IPS DF 4.7 (cell line): ENCODE data around the gene PKP4.

ENCODE experiments used
- DNase-seq: peaks from one replicate; pipeline ENCODE4 v3.0.0-alpha.2; 2013; ENCODE audit warnings: low spot score; ENCODE audit errors: extremely low read depth

The PKP4 gene

DNA sequence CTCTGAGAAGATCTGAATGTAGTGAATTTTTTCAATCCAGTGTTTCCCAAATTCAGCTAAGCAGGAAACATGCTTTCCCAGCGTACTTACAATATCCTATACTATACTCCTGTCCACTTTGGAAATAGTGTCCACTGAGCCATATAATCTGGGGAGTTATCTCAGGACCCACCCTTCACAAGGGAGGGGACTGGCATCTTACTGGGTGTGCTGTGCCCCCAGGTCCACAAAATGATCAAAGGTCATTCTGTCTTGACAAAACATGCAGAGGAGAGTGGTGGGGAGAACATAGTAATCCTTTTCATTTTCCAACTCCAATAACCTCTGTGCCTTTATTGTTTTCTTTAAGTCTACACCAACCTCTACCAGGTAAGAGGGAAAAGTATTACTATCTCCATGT, 258.6 kb downstream of the PKP4 start:
- no peak for DNase-seq

DNA sequence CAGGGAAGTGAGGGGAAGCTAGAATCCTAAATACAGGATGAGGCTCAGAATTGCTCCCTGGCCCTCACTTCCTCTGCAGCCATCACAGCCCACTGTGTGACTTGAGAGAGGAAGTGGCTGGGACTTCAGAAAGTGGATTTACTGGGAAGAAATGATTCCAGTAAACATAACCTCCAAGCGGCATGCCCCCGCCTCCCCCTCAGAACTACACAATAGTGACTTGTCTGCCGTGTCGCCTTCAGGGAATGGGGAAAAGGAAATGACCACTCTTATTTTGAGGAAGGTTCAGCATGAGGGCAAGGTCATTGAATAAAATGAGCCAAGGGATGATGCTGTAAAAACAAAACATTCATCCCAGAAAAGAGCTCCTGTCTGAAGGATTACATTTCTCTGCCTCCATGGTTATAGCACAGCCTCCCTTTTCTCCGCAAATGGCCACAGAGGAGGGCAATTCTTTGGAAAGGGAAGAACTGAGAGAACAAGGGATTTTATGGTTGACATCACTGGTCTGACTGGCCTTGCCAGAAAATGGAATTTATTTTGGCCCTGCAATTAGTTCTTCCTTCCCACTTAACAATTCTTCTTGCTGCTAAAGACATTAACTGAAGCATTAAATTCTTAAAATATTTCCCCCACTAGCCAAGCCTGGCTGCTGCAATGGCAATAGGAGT, 259.5 kb downstream of the PKP4 start:
- no peak for DNase-seq

DNA sequence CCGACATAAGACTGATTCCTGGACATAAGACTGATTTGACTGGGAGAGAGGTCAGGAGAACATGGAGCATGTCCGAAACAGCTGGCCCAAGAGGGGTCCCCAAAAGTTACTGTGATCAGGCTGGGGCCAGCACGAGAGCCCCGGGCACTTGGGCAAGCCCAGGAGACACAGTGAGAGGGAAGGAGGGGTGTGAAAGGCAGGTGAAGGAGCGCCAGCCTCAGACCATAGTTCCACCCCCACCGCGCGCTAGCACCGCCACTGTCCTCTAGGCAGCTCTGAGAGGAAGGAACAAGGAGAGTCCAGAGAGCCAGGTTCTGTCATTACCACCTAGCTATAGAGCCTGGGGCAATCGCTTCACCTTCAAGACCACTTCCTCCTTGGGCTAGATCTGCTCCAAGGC, 260.2 kb downstream of the PKP4 start:
- DNase-seq, result no peak

DNA sequence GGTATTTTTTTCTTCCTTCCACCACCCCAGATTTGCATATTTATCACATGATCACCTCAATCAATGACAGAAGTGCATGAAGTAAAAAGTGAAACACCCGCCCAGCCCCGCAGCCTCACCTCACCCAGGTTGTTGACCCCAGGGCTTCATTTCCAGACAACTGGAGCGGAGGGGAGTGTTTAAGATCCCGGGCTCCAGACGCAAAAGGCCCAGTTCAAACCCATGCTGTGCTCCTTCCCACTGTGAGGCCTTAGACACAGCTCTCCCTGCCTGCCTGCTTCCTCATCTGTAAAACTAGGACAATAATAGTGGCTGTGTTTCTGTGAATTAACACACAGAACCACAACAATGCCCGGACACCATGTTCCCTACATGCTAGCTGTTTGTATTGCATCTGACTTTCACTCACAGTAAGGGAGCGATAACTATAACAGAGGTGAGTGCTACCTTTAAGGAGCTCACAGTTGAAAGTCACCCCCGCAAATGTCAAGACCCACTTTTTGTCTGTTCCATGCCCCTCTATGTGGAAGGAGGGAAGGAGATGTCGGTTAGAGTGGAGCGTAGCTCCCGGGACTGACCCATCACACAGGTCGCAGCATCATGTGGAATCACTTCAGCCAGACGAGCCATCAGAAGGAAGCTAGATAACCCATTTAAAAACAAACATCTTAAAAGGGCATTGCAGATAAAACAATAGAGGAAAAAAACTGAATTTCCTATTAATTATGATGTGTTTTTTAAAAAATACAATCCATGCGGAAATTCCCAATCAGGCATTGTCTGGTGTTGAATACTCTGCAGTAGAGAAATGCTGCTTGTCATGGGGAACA, 260.8 kb downstream of the PKP4 start:
- no peak for DNase-seq

DNA sequence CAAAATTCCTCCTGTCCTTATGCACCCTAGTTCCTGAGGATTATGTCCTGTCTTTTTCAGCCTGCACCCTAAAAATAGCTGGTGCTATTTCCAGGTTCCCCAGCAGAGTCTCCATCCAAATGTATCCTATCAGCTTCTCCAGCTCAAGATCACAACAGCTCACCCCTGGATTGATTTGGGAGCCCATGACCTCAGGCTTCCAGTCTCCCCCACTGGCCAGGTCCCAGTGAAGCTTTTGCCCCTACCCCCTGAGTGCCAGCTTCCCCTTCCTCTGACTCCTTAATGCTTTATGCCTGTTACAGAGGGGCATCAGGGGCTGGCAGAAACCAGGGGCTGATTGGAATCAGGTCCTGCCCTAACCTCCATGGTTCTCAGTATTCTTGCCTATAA, 261.4 kb downstream of the PKP4 start:
- no peak for DNase-seq

DNA sequence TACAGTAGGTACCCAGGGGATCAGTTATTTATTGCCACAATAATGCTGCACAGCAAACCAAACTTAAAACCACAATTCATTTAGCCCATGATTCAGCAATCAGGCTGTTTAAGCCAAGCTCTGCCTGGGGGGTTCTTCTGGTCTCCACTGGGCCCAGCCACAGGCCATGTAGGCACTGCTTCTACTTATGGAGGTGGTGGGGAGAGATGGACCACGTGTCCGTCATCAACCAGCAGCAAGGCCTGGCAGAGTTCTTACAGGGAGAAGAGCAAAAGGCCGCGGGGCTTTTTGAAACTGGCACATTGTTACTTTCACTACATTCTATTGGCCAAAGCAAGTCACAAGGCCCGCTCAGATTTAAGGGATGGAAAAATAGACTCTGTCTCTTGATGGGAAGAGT, 262.1 kb downstream of the PKP4 start:
- no peak for DNase-seq

DNA sequence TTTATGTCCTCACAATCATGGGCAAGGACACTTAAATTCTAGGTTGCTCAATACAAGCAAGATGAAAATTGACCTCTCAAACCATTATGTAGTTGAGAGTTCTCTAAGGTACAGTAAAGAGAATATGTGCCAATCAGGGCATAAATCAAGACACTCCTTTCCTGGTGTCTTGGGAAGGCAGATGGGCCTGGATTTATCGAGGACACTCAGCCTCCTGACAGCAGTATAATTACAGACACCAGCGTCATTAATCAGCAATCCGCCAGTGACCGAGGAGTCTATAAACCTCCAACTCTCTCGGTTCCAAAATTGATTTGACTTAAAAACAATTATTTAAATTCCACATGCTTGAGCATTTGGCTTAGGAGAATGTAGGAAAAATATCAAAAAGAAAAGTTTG, 262.7 kb downstream of the PKP4 start:
- no peak for DNase-seq

DNA sequence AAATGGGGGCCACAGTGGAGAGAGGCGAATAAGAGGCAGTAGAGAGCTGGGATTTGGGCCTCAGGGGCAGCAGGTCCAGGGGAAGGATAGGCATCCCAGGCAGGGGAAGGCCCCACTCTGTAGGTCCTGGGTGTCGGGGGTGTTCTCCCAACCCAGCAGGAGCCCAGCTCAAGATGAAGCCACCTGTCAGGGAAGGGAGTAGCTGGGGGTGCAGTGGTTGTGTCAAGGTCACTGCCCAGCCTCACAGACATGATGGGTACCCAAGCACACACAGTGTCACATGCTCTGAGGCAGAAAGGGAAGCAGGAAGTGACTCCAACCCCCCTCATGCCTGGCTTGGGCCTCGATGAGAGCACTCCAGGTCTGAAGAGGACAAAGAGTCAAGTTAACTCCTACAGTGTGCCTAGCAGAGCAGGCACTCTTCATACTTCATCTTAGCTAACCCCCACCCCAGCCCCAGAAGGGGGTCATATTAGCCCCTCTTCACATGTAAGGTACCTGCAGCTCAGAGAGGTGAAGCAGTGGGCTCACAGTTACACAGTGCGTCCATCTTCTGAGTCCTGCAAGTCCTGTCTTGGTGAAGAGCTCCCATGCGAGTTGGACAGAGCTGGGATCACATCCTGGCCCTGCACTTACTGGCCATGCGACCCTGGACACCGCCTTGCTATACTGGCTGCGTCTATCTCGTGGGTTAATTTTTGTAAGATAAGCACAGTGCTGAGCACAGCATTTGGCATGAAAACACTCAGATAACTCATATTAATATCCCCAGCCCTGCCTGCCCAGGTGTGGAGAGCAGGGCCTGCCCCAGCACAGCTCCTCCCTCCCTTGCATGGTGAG, 265.7 kb downstream of the PKP4 start:
- DNase-seq, result no peak

DNA sequence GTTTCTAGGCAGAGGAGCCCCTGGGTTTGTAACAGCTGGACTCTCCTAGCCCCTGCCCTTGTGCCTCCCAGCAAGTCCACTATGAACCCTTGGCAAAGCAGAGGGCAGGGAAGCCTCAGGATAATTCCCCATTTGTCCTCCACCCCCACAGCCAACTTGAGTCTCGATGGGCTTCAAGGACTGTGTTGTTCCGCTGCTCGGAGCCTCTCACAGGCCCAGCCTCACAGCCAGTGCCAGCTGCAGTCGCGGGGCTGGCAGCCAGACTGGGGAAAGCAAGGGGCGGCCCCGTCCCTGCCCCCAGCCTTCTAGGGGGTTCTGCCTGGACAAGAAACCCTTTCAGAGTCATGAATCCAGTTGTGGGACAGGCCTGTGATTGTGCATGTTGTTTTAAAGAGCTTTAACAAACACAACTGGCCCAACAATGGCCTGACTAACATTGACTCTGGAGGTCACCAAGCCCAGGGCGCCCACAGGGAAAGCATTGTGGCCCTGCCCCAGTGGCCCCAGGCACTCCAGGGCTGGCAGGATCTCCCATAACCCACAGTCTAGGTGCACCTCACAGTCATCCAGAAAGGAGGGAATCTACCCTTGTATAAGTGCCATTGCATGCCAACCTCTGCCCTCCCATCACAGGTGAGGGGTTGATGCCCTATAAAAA, 266.6 kb downstream of the PKP4 start:
- DNase-seq, result no peak

DNA sequence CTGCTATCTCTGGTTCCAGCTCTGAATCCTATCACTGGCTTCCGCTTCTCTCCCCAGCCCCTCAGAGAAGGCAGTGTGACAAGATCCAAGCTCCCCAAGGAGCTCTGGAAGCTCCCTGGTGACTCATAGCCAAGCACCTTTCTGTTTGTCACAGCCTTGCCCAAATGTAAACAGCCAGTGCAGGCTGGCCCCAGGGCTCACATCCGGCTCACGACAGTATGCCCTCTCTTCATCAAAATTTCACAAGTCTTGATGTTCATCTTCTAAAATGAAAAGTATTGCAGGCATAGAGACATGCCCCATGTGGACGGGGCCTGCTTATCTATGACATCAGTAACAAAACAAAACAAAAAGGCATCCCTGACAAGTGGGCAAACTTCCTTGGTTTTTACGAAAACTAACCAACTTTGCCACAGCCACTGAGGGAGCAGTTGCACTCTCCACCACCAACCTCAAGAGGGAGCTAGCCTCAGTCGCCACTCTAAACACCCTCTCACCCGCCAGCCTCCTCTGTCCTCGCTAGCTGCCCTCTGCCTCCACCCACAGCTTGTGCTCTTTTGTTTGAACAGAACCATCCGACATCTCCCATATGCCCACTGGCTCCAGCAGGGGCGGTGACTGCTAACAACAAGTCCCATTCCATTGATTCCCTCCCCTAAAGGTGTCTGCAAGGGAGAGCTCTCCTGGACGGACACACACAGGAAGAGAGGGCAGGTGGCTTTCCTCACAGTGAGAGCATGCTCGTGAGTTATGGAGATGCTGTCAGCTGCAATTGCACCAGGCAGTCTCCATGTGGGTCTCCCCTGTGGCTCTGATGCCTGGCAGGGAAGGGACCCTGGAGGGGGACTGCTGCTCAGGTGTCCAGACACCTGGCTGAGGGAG, 267.4 kb downstream of the PKP4 start:
- DNase-seq, result peak; percentile 36

DNA sequence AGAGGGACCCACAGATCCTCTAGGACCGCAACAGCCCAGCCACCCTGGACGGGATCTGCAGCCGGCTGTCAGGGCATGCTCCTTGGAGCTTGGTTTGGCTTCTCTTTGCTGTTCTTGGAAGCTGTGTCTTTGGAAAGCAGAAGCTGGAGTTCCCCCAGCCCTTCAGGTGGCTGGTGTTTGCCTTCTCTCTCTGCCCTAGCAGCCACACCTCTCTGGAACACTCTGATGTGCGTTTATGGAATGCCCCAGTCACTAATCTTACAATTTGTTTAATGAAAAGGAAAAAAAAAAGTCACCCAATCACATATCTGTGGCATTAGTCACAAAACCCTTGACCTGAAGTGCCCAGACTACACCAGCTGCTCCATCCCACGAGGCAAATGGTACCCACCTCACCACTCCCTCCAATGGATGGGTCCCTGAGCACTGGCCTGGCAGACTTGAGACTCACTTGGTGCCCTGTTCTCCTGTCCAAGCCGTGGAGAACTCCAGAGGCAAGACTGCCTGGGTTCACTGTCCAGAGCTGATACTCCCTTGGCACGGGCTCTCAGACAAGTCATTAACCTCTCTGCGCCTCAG, 268.1 kb downstream of the PKP4 start:
- no peak for DNase-seq

DNA sequence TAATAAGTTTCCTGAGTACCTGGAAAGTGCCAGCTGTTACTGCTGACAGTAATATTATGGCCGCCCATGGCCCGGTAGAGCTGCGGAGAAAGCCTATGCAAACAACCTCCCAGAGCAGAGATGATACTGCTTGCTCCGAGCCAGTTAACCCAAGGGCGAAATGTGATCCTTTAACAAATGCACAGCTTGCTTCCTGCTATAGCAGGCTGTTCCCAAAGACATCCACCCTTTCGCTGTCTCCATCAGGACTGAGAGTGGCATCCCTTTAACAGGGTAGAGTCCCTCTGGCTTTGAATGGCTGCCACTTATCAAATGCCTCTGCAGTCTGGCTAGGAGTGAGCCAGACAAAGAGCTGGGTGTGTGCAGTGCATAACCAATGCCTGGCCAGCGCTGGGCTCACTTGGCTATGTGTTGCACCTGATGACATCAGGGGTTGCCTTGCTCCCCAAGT, 268.7 kb downstream of the PKP4 start:
- no peak for DNase-seq

DNA sequence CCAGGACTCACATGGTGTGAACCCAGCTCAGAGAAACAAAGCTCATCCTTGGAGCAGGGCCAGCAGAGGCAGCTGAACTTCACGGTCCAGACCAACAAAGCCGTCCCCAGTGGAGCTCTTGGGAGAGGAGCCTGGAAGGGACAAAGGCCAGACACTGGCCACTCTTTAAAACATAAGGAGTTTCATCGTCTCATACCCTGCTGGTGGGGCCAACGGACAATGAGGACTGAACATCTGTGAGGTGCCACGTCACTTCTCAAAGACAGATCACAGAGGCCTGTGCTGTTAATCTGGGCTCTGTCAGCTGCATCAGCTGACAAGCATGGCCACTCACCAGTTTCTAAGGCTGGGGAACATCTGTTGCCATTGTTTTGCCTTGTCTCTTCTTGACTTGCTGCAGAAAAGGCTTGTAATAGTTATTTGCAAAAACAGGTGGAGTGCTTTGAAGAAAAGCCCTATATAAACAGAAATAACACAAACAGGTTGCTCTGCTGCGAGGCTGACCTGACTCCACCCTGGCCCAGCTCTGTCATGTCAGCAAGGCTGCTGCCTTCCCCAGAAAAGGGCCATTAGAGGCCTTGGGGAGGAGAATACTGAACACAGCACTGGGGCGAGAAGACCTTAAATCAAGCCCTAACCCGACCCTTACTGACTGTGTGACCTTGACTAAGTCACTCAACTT, 270.3 kb downstream of the PKP4 start:
- DNase-seq, result no peak

DNA sequence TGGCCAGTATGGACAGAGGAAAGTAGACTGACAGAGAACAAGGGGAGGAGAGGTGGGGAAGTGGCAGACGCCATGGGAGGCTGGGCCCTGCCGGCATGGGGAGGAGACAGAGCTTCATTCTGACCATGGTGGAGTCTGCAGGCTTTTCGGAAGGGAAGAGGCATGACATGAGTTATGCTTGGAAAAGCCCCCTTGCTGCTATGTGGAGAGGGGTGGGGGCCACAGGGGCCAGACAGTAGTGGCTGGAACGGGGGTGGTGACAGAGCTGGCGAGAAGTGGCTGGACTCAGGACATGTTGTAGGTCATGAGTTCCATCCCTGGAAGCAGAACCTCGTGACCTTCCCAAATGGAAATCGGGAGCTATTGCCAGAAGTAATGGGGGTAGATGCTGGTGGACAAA, 271.7 kb downstream of the PKP4 start:
- DNase-seq, result no peak

DNA sequence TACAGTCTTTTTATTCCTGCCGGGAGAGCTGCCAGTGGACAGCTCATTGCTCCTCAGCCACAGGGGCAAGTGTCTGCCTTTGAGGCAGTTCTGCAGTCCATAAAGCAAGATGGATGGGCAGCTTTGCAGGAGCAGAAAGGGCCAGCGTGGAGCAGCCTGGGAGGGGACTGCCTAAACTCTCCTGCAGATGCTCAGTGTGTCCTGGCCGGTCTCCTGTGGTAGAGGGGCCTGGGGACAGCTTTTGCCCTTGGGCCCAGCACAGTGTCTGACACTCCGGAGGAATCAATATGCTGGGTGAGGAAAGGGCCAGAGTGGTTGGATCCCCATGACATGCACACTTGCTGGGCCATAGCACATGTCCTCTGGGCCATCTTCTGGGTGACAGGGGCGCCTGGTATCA, 272.7 kb downstream of the PKP4 start:
- no peak for DNase-seq

DNA sequence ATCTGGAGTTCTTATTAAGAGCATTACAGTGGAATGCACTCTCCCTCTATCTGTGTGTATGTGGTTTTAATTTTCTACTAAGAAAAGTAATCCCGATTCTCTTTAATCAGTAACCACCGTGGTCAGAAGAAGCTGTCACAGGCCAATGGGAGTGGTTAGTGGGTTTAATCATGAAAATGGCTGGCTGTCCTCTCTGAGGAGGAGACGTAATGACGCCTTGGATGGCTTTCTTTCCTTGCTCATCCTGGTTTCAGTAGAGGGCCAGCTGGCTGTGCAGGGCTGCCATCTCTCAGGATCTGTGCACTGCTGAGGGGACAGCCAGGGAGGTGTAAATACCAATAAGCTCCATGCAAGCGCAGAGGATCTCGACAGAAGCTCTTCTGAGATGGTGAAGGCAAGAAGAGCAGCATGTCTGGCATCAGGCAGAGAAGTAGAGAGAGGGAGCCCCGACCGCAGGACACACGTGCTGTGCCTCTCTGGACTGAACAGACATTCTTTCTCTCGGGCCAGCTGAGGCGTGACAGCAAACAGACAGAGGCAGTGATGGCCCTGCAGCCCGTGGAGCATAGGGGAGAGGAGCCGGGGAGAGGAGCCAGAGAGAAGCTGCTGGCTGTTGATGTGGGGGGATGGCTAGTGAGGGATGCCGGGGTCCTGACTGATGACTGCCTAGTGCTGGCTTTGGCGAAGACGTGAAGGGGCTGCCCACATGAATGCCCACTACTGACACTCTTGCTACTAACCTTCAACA, 273.3 kb downstream of the PKP4 start:
- DNase-seq, result no peak

DNA sequence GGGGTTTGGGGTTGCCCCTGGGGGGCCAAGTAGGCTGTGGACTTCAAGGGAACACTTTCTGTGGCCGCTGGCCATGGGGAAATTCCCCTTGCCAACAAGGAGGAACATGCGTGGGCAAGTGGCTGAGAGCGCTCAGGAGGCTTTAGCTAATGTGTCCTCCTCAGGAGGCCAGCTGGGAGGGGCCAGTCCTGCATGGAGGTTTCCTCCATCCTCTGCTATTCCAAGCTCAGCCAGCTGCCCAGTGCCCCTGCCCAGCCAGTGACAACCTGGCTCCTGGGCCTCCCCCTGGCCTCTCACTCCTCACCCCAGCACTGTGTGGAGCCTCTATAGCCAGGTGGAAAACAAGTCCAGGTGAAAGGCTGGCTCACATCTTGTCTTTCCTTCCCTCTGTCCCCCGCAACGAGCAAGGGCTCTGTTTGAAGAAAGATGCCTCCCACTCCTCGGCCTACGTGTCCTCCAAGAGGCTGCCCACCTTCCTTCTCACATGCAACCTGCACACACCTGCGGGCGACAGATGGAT, 273.9 kb downstream of the PKP4 start:
- no peak for DNase-seq

DNA sequence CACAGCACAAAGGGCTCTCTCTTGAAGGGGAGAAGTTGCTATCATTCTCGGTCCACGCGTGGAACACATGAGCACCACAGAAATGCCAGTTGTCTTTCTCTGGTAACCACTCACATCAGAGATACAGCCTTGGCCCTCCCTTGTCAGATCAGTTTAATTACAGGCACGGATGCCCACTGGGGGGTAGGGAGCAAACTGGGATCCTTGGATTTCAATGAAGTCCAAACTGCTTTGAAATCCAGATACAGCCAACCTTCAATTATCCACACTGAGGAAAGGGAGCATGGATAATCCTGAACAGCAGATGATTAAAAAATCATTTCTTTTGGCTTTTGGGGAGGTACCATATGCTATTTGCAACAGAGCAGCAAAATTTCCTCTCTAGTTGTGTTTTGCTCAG, 274.6 kb downstream of the PKP4 start:
- DNase-seq, result no peak
